Esophagus muscularis mucosa (tissue), 4 donors: ENCODE data around the gene SH3PXD2B.

ENCODE experiments used
- EP300 ChIP-seq: sonication (generic); formaldehyde crosslinking; IDR thresholded peaks from one replicate; pipeline ENCODE4 v1.6.1; 2017; ENCODE audit warnings: antibody characterized with exemption
- POLR2A ChIP-seq: fragments of 450-650 bp; IDR thresholded peaks from one replicate; pipeline ENCODE4 v1.6.1; 2017; ENCODE audit warnings: antibody characterized with exemption, moderate library complexity, mild to moderate bottlenecking, low read depth
- POLR2AphosphoS5 ChIP-seq, 2 donors: sonication (generic); formaldehyde crosslinking; IDR thresholded peaks; one replicate each; pipeline ENCODE4 v1.6.1; 2017; ENCODE audit warnings: antibody characterized with exemption in 2 of 2
- TF ChIP-seq, protein P1 (sequence below), 3 experiments: fragments of 200-600 bp in 2 of 3; fragments of 450-650 bp in 1 of 3; sonication (generic) in 2 of 3; IDR thresholded peaks; one replicate each; pipeline ENCODE4 v1.5.1; 2017 to 2019; ENCODE audit warnings: antibody characterized with exemption in 3 of 3, mild to moderate bottlenecking in 2 of 3, moderate library complexity in 1 of 3

GRCh38 chr5:172473427-172473826, 19.1 kb upstream of the SH3PXD2B start:
- TF ChIP-seq, protein P1, sequence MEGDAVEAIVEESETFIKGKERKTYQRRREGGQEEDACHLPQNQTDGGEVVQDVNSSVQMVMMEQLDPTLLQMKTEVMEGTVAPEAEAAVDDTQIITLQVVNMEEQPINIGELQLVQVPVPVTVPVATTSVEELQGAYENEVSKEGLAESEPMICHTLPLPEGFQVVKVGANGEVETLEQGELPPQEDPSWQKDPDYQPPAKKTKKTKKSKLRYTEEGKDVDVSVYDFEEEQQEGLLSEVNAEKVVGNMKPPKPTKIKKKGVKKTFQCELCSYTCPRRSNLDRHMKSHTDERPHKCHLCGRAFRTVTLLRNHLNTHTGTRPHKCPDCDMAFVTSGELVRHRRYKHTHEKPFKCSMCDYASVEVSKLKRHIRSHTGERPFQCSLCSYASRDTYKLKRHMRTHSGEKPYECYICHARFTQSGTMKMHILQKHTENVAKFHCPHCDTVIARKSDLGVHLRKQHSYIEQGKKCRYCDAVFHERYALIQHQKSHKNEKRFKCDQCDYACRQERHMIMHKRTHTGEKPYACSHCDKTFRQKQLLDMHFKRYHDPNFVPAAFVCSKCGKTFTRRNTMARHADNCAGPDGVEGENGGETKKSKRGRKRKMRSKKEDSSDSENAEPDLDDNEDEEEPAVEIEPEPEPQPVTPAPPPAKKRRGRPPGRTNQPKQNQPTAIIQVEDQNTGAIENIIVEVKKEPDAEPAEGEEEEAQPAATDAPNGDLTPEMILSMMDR (IDR thresholded peaks at IDR 0.05): no peak
- TF ChIP-seq EP300 (no peak), POLR2A (no peak), POLR2AphosphoS5 (IDR thresholded peaks at IDR 0.05) (no peak)
